ENCODE data around the gene CFAP46.

DNA sequence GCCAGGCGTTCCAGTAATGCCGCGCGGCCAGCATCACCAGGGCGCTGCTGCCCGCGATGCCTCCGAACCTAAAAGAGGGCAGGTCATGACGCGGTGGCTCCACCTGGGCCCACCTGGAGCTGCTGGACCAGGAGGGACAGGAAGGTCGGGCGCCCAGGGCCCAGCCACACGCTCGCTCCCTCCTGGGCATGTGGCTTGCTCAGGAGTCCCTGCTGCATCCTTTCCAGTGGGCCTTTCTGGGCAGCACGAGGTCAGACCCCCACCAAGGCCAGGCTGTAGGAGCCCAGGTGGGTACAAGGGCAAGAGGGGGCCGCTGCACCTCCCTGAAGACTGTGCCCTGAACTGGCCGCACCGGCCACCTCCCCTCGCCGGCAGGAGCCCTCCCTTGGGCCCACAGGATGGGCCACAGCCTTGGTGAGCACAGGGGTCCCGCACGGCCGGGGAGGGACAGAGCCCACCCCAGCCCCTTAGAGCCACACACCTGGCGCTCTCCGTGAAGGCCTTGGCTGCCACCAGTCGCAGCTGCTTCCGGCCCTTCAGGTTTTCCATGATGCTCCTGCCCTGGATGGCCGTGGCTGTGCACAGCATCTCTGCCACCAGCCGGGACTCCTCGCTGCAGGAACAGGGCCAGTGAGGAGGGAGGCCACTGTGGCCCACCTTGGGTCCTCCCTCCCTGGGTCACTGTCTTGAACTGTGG lies 43.2 kb downstream of the CFAP46 start:
- TF ChIP-seq, protein P1, sequence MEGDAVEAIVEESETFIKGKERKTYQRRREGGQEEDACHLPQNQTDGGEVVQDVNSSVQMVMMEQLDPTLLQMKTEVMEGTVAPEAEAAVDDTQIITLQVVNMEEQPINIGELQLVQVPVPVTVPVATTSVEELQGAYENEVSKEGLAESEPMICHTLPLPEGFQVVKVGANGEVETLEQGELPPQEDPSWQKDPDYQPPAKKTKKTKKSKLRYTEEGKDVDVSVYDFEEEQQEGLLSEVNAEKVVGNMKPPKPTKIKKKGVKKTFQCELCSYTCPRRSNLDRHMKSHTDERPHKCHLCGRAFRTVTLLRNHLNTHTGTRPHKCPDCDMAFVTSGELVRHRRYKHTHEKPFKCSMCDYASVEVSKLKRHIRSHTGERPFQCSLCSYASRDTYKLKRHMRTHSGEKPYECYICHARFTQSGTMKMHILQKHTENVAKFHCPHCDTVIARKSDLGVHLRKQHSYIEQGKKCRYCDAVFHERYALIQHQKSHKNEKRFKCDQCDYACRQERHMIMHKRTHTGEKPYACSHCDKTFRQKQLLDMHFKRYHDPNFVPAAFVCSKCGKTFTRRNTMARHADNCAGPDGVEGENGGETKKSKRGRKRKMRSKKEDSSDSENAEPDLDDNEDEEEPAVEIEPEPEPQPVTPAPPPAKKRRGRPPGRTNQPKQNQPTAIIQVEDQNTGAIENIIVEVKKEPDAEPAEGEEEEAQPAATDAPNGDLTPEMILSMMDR (conservative IDR thresholded peaks at IDR 0.05; ENCODE audit: low read depth, low read length): no peak
- TF ChIP-seq POLR2A (IDR thresholded peaks at IDR 0.05; ENCODE audit: low read depth, low read length) (no peak), RAD21 (IDR thresholded peaks at IDR 0.05; ENCODE audit: low read length) (no peak), MAZ (IDR thresholded peaks at IDR 0.05; ENCODE audit: borderline replicate concordance, low read depth, low read length) (no peak), BHLHE40 (IDR thresholded peaks at IDR 0.05; ENCODE audit: low read depth, low read length) (no peak), RCOR1 (IDR thresholded peaks at IDR 0.05; ENCODE audit: insufficient replicate concordance, low read length) (no peak)
